MM.1S (cell line): ENCODE measurements around the gene RPTOR.

Experiments
- DNase-seq: peaks from one replicate; pipeline ENCODE4 v3.0.0-alpha.2; 2015
- H2AFZ ChIP-seq: fragments of 300-600 bp; sonication (generic); 2 replicates; pipeline ENCODE4 v1.6.0; 2016; ENCODE audit warnings: antibody characterized with exemption, low read length
- H3F3A ChIP-seq: fragments of 300-600 bp; sonication (generic); 2 replicates; pipeline ENCODE4 v1.6.1; 2016; ENCODE audit warnings: mild to moderate bottlenecking, antibody characterized with exemption, low read length, moderate library complexity, mixed read lengths; ENCODE audit not compliant: insufficient read depth
- H3K27ac ChIP-seq: fragments of 300-600 bp; sonication (generic); 2 replicates; pipeline ENCODE4 v1.5.1; 2016; ENCODE audit warnings: mild to moderate bottlenecking, low read length
- H3K27me3 ChIP-seq: fragments of 300-600 bp; sonication (generic); replicated peaks from 2 replicates; pipeline ENCODE4 v1.6.0; 2016; ENCODE audit warnings: low read length; ENCODE audit not compliant: insufficient read depth
- H3K36me3 ChIP-seq: fragments of 300-600 bp; sonication (generic); replicated peaks from 2 replicates; pipeline ENCODE4 v1.6.1; 2016; ENCODE audit warnings: mild to moderate bottlenecking, low read length, mixed read lengths; ENCODE audit not compliant: insufficient read depth
- H3K4me1 ChIP-seq: fragments of 300-600 bp; sonication (generic); 2 replicates; pipeline ENCODE4 v1.6.1; 2016; ENCODE audit warnings: low read length, mixed read lengths
- H3K4me2 ChIP-seq: fragments of 300-600 bp; sonication (generic); 2 replicates; pipeline ENCODE4 v1.6.0; 2016; ENCODE audit warnings: low read depth, low read length
- H3K4me3 ChIP-seq: fragments of 300-600 bp; sonication (generic); 2 replicates; pipeline ENCODE4 v1.5.1; 2016; ENCODE audit warnings: low read length, mixed read lengths
- H3K79me2 ChIP-seq: fragments of 300-600 bp; sonication (generic); 2 replicates; pipeline ENCODE4 v1.6.1; 2016; ENCODE audit warnings: mixed run types, low read length, mixed read lengths
- H3K9ac ChIP-seq: fragments of 300-600 bp; sonication (generic); 2 replicates; pipeline ENCODE4 v1.6.1; 2016; ENCODE audit warnings: low read length, mixed read lengths
- H3K9me2 ChIP-seq: fragments of 300-600 bp; sonication (generic); replicated peaks from 2 replicates; pipeline ENCODE4 v1.6.1; 2016; ENCODE audit warnings: mild to moderate bottlenecking, low read length, mixed read lengths; ENCODE audit not compliant: insufficient read depth
- H3K9me3 ChIP-seq: fragments of 300-600 bp; sonication (generic); replicated peaks from 2 replicates; pipeline ENCODE4 v1.6.1; 2016; ENCODE audit warnings: mild to moderate bottlenecking, low read length, mixed read lengths; ENCODE audit not compliant: insufficient read depth
- H4K20me1 ChIP-seq: fragments of 300-600 bp; sonication (generic); 2 replicates; pipeline ENCODE4 v1.6.1; 2016; ENCODE audit warnings: mild to moderate bottlenecking, low read length, moderate library complexity, mixed read lengths; ENCODE audit not compliant: insufficient read depth
- EZH2 ChIP-seq: fragments of 300-600 bp; sonication (generic); optimal IDR thresholded peaks from 2 replicates; pipeline ENCODE3; 2017; ENCODE audit warnings: low read depth, mild to moderate bottlenecking, antibody characterized with exemption, low read length, mixed read lengths
- EZH2phosphoT487 ChIP-seq: fragments of 300-600 bp; sonication (generic); IDR thresholded peaks from 2 replicates; pipeline ENCODE4 v1.6.1; 2018; ENCODE audit warnings: antibody characterized with exemption, low read length
- TF ChIP-seq, protein P1 (sequence below): fragments of 300-600 bp; sonication (generic); IDR thresholded peaks from 2 replicates; pipeline ENCODE4 v1.5.1; 2016; ENCODE audit warnings: antibody characterized with exemption, low read length, mixed read lengths

RPTOR gene

DNA sequence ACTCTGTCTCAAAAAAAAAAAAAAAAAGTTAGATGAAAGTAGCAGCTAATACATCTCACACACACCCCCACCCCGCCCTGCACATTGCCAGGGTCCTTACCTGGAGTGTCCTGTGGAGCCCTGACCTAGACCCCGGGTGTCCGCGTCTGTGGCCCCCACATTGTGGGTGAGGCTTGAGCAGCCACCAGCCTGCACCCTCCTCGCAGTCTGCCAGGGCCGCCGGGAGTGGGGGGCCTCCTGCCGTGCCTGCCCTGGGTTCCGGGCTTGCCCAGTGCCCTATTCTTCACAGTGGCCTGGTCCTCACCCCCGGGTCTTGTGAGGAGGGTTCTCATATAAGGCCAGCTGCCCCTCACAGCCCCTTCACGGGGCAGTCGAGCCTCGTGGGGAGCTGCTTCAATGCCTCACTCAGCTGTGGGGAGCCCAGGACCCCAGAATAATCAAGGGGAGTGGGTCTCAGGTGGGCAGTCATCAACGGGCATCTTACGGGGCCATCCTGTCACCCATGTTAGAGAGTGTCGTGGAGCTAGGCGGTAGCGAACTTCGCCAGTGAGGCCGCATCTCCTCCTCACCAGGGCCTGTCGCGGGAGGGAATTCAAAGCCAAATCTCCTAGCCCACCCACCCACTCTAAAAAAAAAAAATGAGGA, 361.1 kb downstream of the RPTOR start:
- no peak overlapping the region for H2AFZ ChIP-seq
- no peak overlapping the region for H3K4me3 ChIP-seq
- DNase-seq = no peak
- no peaks in the 10 kb centered on the region for H3K36me3 ChIP-seq
- no peaks in the 10 kb centered on the region for H4K20me1 ChIP-seq
- H3K9me2 ChIP-seq = no peaks in the 10 kb centered on the region
- H3K27me3 ChIP-seq = no peaks in the 10 kb centered on the region
- peaks cover 8% of the 10 kb centered on the region for H3K79me2 ChIP-seq
- H3K4me2 ChIP-seq = no peak overlapping the region
- H3K9me3 ChIP-seq = no peaks in the 10 kb centered on the region
- peaks cover 42% of the 10 kb centered on the region for H3K4me1 ChIP-seq
- no peak for TF ChIP-seq EZH2
- H3K9ac ChIP-seq = no peak overlapping the region
- H3F3A ChIP-seq = peaks cover 39% of the 10 kb centered on the region
- no peak overlapping the region for H3K27ac ChIP-seq

DNA sequence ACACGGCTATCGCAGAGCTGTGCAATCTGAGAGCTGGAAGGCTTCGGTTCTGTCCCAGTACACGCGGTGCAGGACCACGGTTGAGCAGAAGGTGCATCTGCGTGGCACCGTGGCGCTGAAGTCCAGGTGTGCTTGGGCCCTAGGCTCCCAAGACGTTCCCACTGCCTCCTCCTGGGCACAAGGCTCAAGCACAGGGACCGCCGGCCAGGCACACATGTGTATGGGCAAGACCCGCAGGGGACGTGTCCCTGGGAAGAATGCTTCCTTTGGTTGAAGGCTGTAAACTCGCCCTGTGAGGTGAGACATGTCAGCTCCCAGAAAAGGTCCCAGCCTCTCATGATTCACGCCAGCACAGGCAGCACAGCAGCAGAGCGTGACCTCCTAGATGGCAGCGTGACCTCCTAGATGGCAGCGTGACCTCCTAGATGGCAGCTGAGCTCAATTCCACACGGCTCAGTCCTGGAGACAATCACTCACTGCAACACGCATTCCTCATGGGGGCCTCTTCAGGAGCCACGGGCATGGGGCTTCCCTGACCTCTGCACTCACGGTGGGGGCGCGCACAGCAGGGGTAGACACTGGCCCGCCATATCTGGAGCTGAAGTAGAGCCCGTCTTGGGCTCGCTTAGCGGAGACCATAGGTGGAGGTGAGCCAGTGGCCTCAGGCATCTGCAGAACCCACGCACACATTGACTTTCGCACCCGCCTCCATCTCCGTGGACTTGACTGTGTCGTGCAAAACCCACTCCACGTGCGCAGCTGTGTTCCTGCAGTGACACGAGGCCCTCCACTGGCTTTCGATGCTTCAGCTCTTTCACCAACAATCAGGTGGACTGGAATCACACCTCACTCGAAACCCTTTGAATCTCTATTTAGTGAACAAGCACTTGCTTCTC, 362.0 kb downstream of the RPTOR start:
- Histone ChIP-seq H3K4me1 (peaks cover 43% of the 10 kb centered on the region), H3K4me2 (no peak overlapping the region)
- DNase-seq = no peak

DNA sequence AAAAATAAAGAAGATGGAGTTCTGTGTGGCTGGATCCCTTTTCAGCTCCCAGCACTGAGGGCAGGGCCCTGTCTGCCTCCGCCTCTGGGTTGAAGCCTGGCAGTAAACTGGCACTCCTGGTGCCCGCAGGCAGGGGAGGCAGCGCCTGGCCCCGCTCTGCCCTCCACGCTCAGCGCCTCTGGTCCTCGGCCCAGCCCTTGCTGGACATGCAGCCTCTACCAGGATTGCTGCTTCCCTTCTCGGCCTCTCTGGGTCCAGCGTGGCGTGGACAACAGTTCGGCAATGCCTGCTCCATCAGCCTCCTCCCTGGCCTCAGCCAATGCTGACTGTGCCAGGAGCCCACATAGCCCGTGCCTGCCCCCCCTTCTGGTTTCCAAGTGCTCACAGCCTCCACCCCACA, 362.6 kb downstream of the RPTOR start:
- Histone ChIP-seq H3K9me2 (no peaks in the 10 kb centered on the region), H3K4me3 (no peak overlapping the region), H3K4me1 (peaks cover 43% of the 10 kb centered on the region), H3F3A (peaks cover 40% of the 10 kb centered on the region), H2AFZ (no peak overlapping the region), H3K4me2 (no peak overlapping the region), H4K20me1 (no peaks in the 10 kb centered on the region), H3K9ac (no peak overlapping the region), H3K36me3 (no peaks in the 10 kb centered on the region), H3K27me3 (no peaks in the 10 kb centered on the region), H3K79me2 (peaks cover 6% of the 10 kb centered on the region), H3K9me3 (no peaks in the 10 kb centered on the region), H3K27ac (no peak overlapping the region)
- DNase-seq = no peak
- TF ChIP-seq, protein P1, sequence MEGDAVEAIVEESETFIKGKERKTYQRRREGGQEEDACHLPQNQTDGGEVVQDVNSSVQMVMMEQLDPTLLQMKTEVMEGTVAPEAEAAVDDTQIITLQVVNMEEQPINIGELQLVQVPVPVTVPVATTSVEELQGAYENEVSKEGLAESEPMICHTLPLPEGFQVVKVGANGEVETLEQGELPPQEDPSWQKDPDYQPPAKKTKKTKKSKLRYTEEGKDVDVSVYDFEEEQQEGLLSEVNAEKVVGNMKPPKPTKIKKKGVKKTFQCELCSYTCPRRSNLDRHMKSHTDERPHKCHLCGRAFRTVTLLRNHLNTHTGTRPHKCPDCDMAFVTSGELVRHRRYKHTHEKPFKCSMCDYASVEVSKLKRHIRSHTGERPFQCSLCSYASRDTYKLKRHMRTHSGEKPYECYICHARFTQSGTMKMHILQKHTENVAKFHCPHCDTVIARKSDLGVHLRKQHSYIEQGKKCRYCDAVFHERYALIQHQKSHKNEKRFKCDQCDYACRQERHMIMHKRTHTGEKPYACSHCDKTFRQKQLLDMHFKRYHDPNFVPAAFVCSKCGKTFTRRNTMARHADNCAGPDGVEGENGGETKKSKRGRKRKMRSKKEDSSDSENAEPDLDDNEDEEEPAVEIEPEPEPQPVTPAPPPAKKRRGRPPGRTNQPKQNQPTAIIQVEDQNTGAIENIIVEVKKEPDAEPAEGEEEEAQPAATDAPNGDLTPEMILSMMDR = no peak
- TF ChIP-seq EZH2 (no peak), EZH2phosphoT487 (no peak)

More for the DNA sequence above, 362.0 kb downstream of the RPTOR start:
- Histone ChIP-seq H2AFZ (no peak overlapping the region), H4K20me1 (no peaks in the 10 kb centered on the region), H3F3A (peaks cover 40% of the 10 kb centered on the region), H3K9ac (no peak overlapping the region), H3K36me3 (no peaks in the 10 kb centered on the region), H3K27ac (no peak overlapping the region), H3K9me2 (no peaks in the 10 kb centered on the region), H3K79me2 (peaks cover 8% of the 10 kb centered on the region), H3K4me3 (no peak overlapping the region), H3K9me3 (no peaks in the 10 kb centered on the region), H3K27me3 (no peaks in the 10 kb centered on the region)
- TF ChIP-seq EZH2 (no peak), EZH2phosphoT487 (no peak)

DNA sequence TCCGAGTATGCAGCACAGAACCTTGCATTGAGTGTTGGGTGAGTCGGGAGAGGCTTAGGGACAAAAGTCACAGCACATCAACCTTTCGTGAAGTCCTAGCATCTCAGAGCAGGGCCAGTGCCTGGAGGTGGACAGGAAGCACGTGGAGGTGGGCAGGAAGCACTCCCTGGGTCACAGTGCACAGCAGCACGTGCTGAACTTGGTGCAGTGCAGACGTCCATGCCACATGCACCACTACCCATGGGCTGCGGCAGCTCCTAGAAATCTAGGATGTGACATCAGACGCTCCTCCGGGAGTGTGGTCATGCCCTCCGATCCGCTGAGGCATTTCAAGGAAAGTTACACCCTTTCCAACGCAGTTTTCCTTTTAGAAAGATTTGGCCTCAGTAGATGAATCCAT, 363.6 kb downstream of the RPTOR start:
- peaks cover 44% of the 10 kb centered on the region for H3F3A ChIP-seq
- H3K27ac ChIP-seq = peak overlapping the region; percentile 97; the same call in 1 of the 2 replicates
- H4K20me1 ChIP-seq = no peaks in the 10 kb centered on the region
- H3K27me3 ChIP-seq = no peaks in the 10 kb centered on the region
- H3K4me1 ChIP-seq = peaks cover 46% of the 10 kb centered on the region
- H3K79me2 ChIP-seq = no peaks in the 10 kb centered on the region
- no peak overlapping the region for H3K4me3 ChIP-seq
- TF ChIP-seq, protein P1 = no peak
- TF ChIP-seq EZH2 (no peak), EZH2phosphoT487 (no peak)
- no peak overlapping the region for H2AFZ ChIP-seq
- H3K4me2 ChIP-seq = no peak overlapping the region
- DNase-seq = no peak
- H3K9ac ChIP-seq = no peak overlapping the region
- H3K36me3 ChIP-seq = no peaks in the 10 kb centered on the region
- H3K9me3 ChIP-seq = no peaks in the 10 kb centered on the region
- H3K9me2 ChIP-seq = no peaks in the 10 kb centered on the region
